IMR-90 (cell line): ENCODE measurements around the gene ADAMTSL1. TPM values are rescaled to one million over a fixed set of nuclear protein-coding genes. Genes with fewer than 3 reads are reported as not detected.

ENCODE experiments used
- ATAC-seq: fragments of 200-7000 bp; cut with Tn5 transposase; 2 replicates; pipeline ENCODE4 v1.9.1; 2020; ENCODE audit warnings: low read depth, mild to moderate bottlenecking, moderate library complexity
- BruUV-seq: library from RNA; stranded (reverse); fragments of 400-500 nt; replicated peaks from 2 replicates; lab custom pipeline; 2021; lab: Mats Ljungman, UMichigan
- CTCF ChIA-PET: fragments of 300-600 bp; formaldehyde crosslinking; extraction: SDS; loops from one replicate; lab custom pipeline; 2021; ENCODE audit warnings: antibody characterized with exemption; lab: Yijun Ruan, JAX
- POLR2A ChIA-PET: fragments of 300-600 bp; sonication (Branson Sonifier 250); formaldehyde crosslinking; loops from one replicate; lab custom pipeline; 2022; ENCODE audit warnings: antibody characterized with exemption; ENCODE audit not compliant: unreplicated experiment; lab: Charles Lee
- DNase-seq: peaks from one replicate; pipeline ENCODE4 v3.0.0; 2013
- H2AFZ ChIP-seq: replicated peaks from 2 replicates; pipeline ENCODE3; 2013; ENCODE audit warnings: low read length, mild to moderate bottlenecking; ENCODE audit not compliant: poor library complexity
- H2AK5ac ChIP-seq: 2 replicates; pipeline ENCODE4 v1.6.1; 2013; ENCODE audit warnings: low read depth, low read length, inconsistent platforms
- H2AK9ac ChIP-seq: replicated peaks from 2 replicates; pipeline ENCODE3; 2013; ENCODE audit warnings: mild to moderate bottlenecking, low read depth, low read length, moderate library complexity; ENCODE audit not compliant: poor library complexity
- H2BK120ac ChIP-seq: 2 replicates; pipeline ENCODE4 v1.6.1; 2013; ENCODE audit warnings: low read depth, low read length, inconsistent platforms
- H2BK15ac ChIP-seq: 3 replicates; pipeline ENCODE4 v1.6.1; 2013; ENCODE audit warnings: low read depth, low read length, inconsistent platforms
- H2BK20ac ChIP-seq: 2 replicates; pipeline ENCODE4 v1.6.1; 2013; ENCODE audit warnings: low read depth, mild to moderate bottlenecking, inconsistent platforms, low read length, moderate library complexity
- H2BK5ac ChIP-seq: 2 replicates; pipeline ENCODE4 v1.6.1; 2013; ENCODE audit warnings: mild to moderate bottlenecking, low read depth, low read length, inconsistent platforms; ENCODE audit not compliant: poor library complexity, severe bottlenecking
- H3K14ac ChIP-seq: replicated peaks from 2 replicates; pipeline ENCODE4 v1.6.1; 2013; ENCODE audit warnings: low read depth, low read length, inconsistent platforms
- H3K18ac ChIP-seq: 2 replicates; pipeline ENCODE4 v1.6.1; 2013; ENCODE audit warnings: low read depth, low read length, control low read depth
- H3K23ac ChIP-seq: 2 replicates; pipeline ENCODE4 v1.6.1; 2013; ENCODE audit warnings: low read depth, low read length, inconsistent platforms
- H3K27ac ChIP-seq: 2 replicates; pipeline ENCODE4 v1.5.1; 2013; ENCODE audit warnings: mild to moderate bottlenecking, control low read depth, low read length; ENCODE audit not compliant: insufficient read depth
- H3K27me3 ChIP-seq: 2 replicates; pipeline ENCODE4 v1.6.1; 2013; ENCODE audit warnings: low read length; ENCODE audit not compliant: control insufficient read depth, insufficient read depth
- H3K36me3 ChIP-seq: 2 replicates; pipeline ENCODE4 v1.6.1; 2013; ENCODE audit warnings: low read length, mixed read lengths; ENCODE audit not compliant: control insufficient read depth, insufficient read depth
- H3K4ac ChIP-seq: 2 replicates; pipeline ENCODE4 v1.6.1; 2013; ENCODE audit warnings: low read depth, low read length, inconsistent platforms
- H3K4me1 ChIP-seq: 2 replicates; pipeline ENCODE4 v1.6.1; 2013; ENCODE audit warnings: low read length, mixed read lengths; ENCODE audit not compliant: control insufficient read depth, insufficient read depth
- H3K4me2 ChIP-seq: 2 replicates; pipeline ENCODE4 v1.6.1; 2013; ENCODE audit warnings: low read depth, mild to moderate bottlenecking, control low read depth, low read length, moderate library complexity
- H3K4me3 ChIP-seq: 2 replicates; pipeline ENCODE4 v1.5.1; 2013; ENCODE audit warnings: low read depth, mild to moderate bottlenecking, control low read depth, low read length, moderate library complexity; ENCODE audit not compliant: insufficient read depth
- H3K56ac ChIP-seq: 2 replicates; pipeline ENCODE4 v1.6.1; 2013; ENCODE audit warnings: low read length, inconsistent platforms; ENCODE audit not compliant: insufficient read depth; ENCODE audit errors: extremely low read depth
- H3K79me1 ChIP-seq, 2 experiments: 2 replicates each; pipeline ENCODE4 v1.6.1; 2013; ENCODE audit warnings: low read length in 2 of 2, inconsistent platforms in 1 of 2, low read depth in 1 of 2
- H3K9ac ChIP-seq: 2 replicates; pipeline ENCODE4 v1.6.1; 2013; ENCODE audit warnings: low read depth, low read length, control low read depth
- H3K9me1 ChIP-seq: 2 replicates; pipeline ENCODE4 v1.6.1; 2013; ENCODE audit warnings: low read length, inconsistent platforms; ENCODE audit not compliant: insufficient read depth
- H3K9me3 ChIP-seq: 2 replicates; pipeline ENCODE4 v1.6.1; 2013; ENCODE audit warnings: low read length; ENCODE audit not compliant: control insufficient read depth, insufficient read depth
- H4K20me1 ChIP-seq: 2 replicates; pipeline ENCODE4 v1.6.1; 2013; ENCODE audit warnings: low read length, inconsistent platforms; ENCODE audit not compliant: insufficient read depth
- H4K5ac ChIP-seq: 2 replicates; pipeline ENCODE4 v1.6.1; 2013; ENCODE audit warnings: mild to moderate bottlenecking, low read depth, low read length, control low read depth
- H4K8ac ChIP-seq, 2 experiments: 2 replicates each; pipeline ENCODE4 v1.6.1; 2013; ENCODE audit warnings: low read depth in 2 of 2, low read length in 2 of 2, control low read depth in 1 of 2, inconsistent platforms in 1 of 2
- H4K91ac ChIP-seq: 2 replicates; pipeline ENCODE4 v1.6.1; 2013; ENCODE audit warnings: low read depth, low read length, inconsistent platforms; ENCODE audit not compliant: insufficient read depth
- BHLHE40 ChIP-seq: fragments of 150-350 bp; IDR thresholded peaks from 2 replicates; pipeline ENCODE4 v1.6.1; 2016; ENCODE audit warnings: mild to moderate bottlenecking, low read depth, low read length
- ELK1 ChIP-seq: fragments of 150-350 bp; IDR thresholded peaks from 2 replicates; pipeline ENCODE4 v1.6.1; 2016; ENCODE audit warnings: low read depth, mild to moderate bottlenecking, low read length, moderate library complexity, borderline replicate concordance
- MAFK ChIP-seq: IDR thresholded peaks from 2 replicates; pipeline ENCODE4 v1.6.1; 2012; ENCODE audit warnings: low read depth, low read length, improper control_type of control experiment
- MAZ ChIP-seq: IDR thresholded peaks from 2 replicates; pipeline ENCODE4 v1.6.1; 2012; ENCODE audit warnings: low read depth, mild to moderate bottlenecking, low read length, improper control_type of control experiment, moderate library complexity, borderline replicate concordance
- MXI1 ChIP-seq: IDR thresholded peaks from 2 replicates; pipeline ENCODE4 v1.6.1; 2012; ENCODE audit warnings: low read depth, mild to moderate bottlenecking, low read length, moderate library complexity, borderline replicate concordance
- NFE2L2 ChIP-seq: fragments of 150-350 bp; IDR thresholded peaks from 2 replicates; pipeline ENCODE4 v1.6.1; 2016; ENCODE audit warnings: low read depth, mild to moderate bottlenecking, low read length
- RAD21 ChIP-seq: IDR thresholded peaks from 2 replicates; pipeline ENCODE4 v1.6.1; 2012; ENCODE audit warnings: low read length, improper control_type of control experiment
- RFX5 ChIP-seq: IDR thresholded peaks from 2 replicates; pipeline ENCODE4 v1.8.0; 2012; ENCODE audit warnings: low read depth, mild to moderate bottlenecking, low read length, moderate library complexity
- dilution Hi-C: fragments of 300-500 bp; cut with HindIII; formaldehyde crosslinking; loops from one replicate; pipeline ENCODE4 v1.14.3; 2018; ENCODE audit warnings: low sequenced_read_pairs; ENCODE audit not compliant: unreplicated experiment
- in situ Hi-C: fragments of 300-500 bp; cut with MboI; formaldehyde crosslinking; loops from 3 replicates; pipeline ENCODE4 v1.14.3; 2019; ENCODE audit warnings: low sequenced_read_pairs, inconsistent platforms, mixed read lengths
- intact Hi-C: fragments of 100-400 bp; cut with micrococcal nuclease; formaldehyde crosslinking; loops from 2 replicates; pipeline ENCODE4 v1.10.0; 2022
- polyA plus RNA-seq, 3 experiments: library from polyadenylated mRNA; depleted of rRNA; stranded (reverse); fragments of >200 nt; gene quantifications; 2 replicates each; pipeline ENCODE4 v1.2.3, GENCODE V29; 2012; ENCODE audit warnings: low replicate concordance in 1 of 3
- total RNA-seq: library from RNA; depleted of rRNA; stranded (reverse); fragments of >200 nt; gene quantifications from 2 replicates; pipeline ENCODE4 v1.2.3, GENCODE V29; 2012
- TF ChIP-seq, protein P1 (sequence below): fragments of 150-350 bp; IDR thresholded peaks from 2 replicates; pipeline ENCODE4 v1.6.1; 2017; ENCODE audit warnings: mild to moderate bottlenecking, antibody characterized with exemption, low read length, low read depth
- TF ChIP-seq, protein P2 (sequence below): conservative IDR thresholded peaks from 2 replicates; pipeline ENCODE4 v1.5.1; 2012; ENCODE audit warnings: mild to moderate bottlenecking, low read depth, low read length, improper control_type of control experiment

Gene ADAMTSL1
- total and polyA plus RNA-seq, 2 of the 4 experiments (the other 2 are of a cell fraction), result 38.2 to 62.2 TPM

DNA sequence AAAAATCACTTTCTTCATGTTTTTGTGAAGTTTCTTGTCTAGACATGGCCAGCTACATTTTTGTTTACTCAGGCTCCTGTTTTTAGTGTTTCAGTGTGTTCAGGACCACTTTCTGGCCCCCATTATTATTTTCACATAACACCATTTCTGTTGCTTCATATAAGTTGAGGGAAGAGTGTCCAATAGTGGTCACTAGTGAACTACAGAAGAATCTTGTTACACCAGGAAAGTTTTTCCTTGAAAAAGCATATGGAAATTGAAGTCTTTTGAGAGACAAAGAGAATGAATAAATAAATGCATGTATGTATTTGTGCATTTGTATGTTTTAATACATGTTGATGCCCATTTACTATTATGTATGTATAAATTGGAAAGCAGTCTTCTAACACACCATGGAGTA, 3.8 kb downstream of the ADAMTSL1 start:
- Histone ChIP-seq H2AFZ (no peak overlapping the region), H4K91ac (no peak overlapping the region), H3K4me2 (no peak overlapping the region), H4K5ac (no peak overlapping the region), H3K9me1 (peaks cover 3% of the 10 kb centered on the region; the same call in 1 of the 2 replicates), H3K23ac (no peak overlapping the region), H3K14ac (no peak overlapping the region), H3K4ac (no peak overlapping the region), H3K79me1 (peaks cover 0 to 8% of the 10 kb centered on the region in 2 experiments; a peak in 1 of 4 replicates), H2BK20ac (no peak overlapping the region), H4K8ac (no peak overlapping the region), H3K27ac (no peak overlapping the region), H2AK5ac (no peak overlapping the region), H4K20me1 (no peaks in the 10 kb centered on the region), H2BK15ac (no peak overlapping the region), H3K4me3 (no peak overlapping the region), H3K18ac (no peak overlapping the region), H2BK120ac (no peak overlapping the region), H3K9ac (no peak overlapping the region), H3K36me3 (no peaks in the 10 kb centered on the region), H3K4me1 (peaks cover 7% of the 10 kb centered on the region; the same call in 1 of the 2 replicates), H2BK5ac (no peak overlapping the region), H3K9me3 (no peaks in the 10 kb centered on the region), H2AK9ac (no peak overlapping the region), H3K56ac (no peak overlapping the region), H3K27me3 (no peaks in the 10 kb centered on the region)
- no peak for DNase-seq
- no peak for TF ChIP-seq MAZ
- no peak for TF ChIP-seq ELK1
- TF ChIP-seq, protein P1, sequence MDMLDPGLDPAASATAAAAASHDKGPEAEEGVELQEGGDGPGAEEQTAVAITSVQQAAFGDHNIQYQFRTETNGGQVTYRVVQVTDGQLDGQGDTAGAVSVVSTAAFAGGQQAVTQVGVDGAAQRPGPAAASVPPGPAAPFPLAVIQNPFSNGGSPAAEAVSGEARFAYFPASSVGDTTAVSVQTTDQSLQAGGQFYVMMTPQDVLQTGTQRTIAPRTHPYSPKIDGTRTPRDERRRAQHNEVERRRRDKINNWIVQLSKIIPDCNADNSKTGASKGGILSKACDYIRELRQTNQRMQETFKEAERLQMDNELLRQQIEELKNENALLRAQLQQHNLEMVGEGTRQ, result no peak
- TF ChIP-seq MXI1, result no peak
- TF ChIP-seq RAD21, result no peak
- TF ChIP-seq BHLHE40, result no peak
- TF ChIP-seq NFE2L2, result no peak
- TF ChIP-seq RFX5, result no peak
- TF ChIP-seq, protein P2, sequence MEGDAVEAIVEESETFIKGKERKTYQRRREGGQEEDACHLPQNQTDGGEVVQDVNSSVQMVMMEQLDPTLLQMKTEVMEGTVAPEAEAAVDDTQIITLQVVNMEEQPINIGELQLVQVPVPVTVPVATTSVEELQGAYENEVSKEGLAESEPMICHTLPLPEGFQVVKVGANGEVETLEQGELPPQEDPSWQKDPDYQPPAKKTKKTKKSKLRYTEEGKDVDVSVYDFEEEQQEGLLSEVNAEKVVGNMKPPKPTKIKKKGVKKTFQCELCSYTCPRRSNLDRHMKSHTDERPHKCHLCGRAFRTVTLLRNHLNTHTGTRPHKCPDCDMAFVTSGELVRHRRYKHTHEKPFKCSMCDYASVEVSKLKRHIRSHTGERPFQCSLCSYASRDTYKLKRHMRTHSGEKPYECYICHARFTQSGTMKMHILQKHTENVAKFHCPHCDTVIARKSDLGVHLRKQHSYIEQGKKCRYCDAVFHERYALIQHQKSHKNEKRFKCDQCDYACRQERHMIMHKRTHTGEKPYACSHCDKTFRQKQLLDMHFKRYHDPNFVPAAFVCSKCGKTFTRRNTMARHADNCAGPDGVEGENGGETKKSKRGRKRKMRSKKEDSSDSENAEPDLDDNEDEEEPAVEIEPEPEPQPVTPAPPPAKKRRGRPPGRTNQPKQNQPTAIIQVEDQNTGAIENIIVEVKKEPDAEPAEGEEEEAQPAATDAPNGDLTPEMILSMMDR, result no peak
- TF ChIP-seq MAFK, result no peak
- no TSS peak for BruUV-seq
- intact Hi-C loops, result no loop called here
- in situ Hi-C loops, result loop anchor here (25.0 kb wide), 1 partner anchor 685 kb away; no protein-coding TSS in a partner anchor
- ChIA-PET POLR2A (no interaction called here), CTCF (no interaction called here)
- no peak for ATAC-seq
- dilution Hi-C loops, result no loop called here
